Tibial nerve (tissue), 4 donors: ENCODE results near the gene BRI3BP. TPM values are rescaled to one million over a fixed set of nuclear protein-coding genes. Genes with fewer than 3 reads are reported as not detected.

Experiments used
- DNase-seq, 2 donors: peaks; one replicate each; pipeline ENCODE4 v3.0.0-alpha.2; 2019; ENCODE audit warnings: low spot score in 2 of 2
- H3K27ac ChIP-seq, 4 donors: fragments of 200-600 bp; sonication (generic) in 3 of 4; one replicate each; pipeline ENCODE4 v1.5.1; 2017 to 2019; ENCODE audit warnings: mild to moderate bottlenecking in 1 of 4
- H3K27me3 ChIP-seq, 2 donors: fragments of 200-600 bp; sonication (generic) in 1 of 2; one replicate each; pipeline versions ENCODE4 v1.5.1 to v1.6.0; 2017 to 2019
- H3K36me3 ChIP-seq, 3 donors: fragments of 200-600 bp; sonication (generic); one replicate each; pipeline ENCODE4 v1.5.1; 2018 to 2019
- H3K4me1 ChIP-seq, 4 donors: fragments of 200-600 bp; sonication (generic) in 3 of 4; one replicate each; pipeline ENCODE4 v1.5.1; 2017 to 2019
- H3K4me3 ChIP-seq, 4 donors: fragments of 200-600 bp; sonication (generic) in 3 of 4; one replicate each; pipeline ENCODE4 v1.5.1; 2017 to 2019; ENCODE audit warnings: mild to moderate bottlenecking in 1 of 4, moderate library complexity in 1 of 4
- H3K9me3 ChIP-seq, 4 donors: fragments of 200-600 bp; sonication (generic) in 3 of 4; one replicate each; pipeline ENCODE4 v1.5.1; 2017 to 2019
- CTCF ChIP-seq, 5 experiments: fragments of 200-600 bp in 3 of 5; fragments of 450-650 bp in 2 of 5; sonication (generic) in 3 of 5; IDR thresholded peaks; one replicate each; pipeline ENCODE4 v1.5.1; 2016 to 2019; ENCODE audit warnings: antibody characterized with exemption in 5 of 5, mild to moderate bottlenecking in 3 of 5, moderate library complexity in 2 of 5
- EP300 ChIP-seq, 2 donors: sonication (generic); formaldehyde crosslinking; IDR thresholded peaks; one replicate each; pipeline ENCODE4 v1.6.1; 2017; ENCODE audit warnings: antibody characterized with exemption in 2 of 2, mild to moderate bottlenecking in 1 of 2
- POLR2A ChIP-seq, 2 donors: fragments of 450-650 bp; IDR thresholded peaks; one replicate each; pipeline ENCODE4 v1.6.1; 2017; ENCODE audit warnings: antibody characterized with exemption in 2 of 2, mild to moderate bottlenecking in 2 of 2, moderate library complexity in 2 of 2
- WGBS, 2 donors: methylation state at CpG; one replicate each; pipeline ENCODE4 v1.1.5; 2018; 5-methylcytosine and 5-hydroxymethylcytosine counted together
- total RNA-seq, 4 donors: library from RNA; depleted of rRNA; stranded (reverse); fragments of >200 nt; gene quantifications; one replicate each; pipeline ENCODE4 v1.1.0, GENCODE V29; 2016

The BRI3BP gene
- total RNA-seq, 4 donors from 2014 or later: 3.9 to 5.7 (median 4.7) TPM

- TF ChIP-seq POLR2A (IDR thresholded peaks at IDR 0.05): no peak
- TF ChIP-seq EP300 (IDR thresholded peaks at IDR 0.05): no peak
- no peak for TF ChIP-seq CTCF (IDR thresholded peaks at IDR 0.05)
- Histone ChIP-seq H3K36me3 (peaks cover 4 to 100% (median 11%) of the 10 kb centered on the region in 3 donors), H3K4me1 (no peaks in the 10 kb centered on the region), H3K27ac (no peak overlapping the region), H3K4me3 (no peak overlapping the region), H3K9me3 (no peaks in the 10 kb centered on the region), H3K27me3 (no peaks in the 10 kb centered on the region)
- DNase-seq: no peak
- WGBS, 2 donors: 78 to 83% methylated on average over 13 to 14 of the region's 15 CpGs
These were observed 28.5 kb upstream of the BRI3BP start for GRCh38 chr12:124964836-124965462.

- no peaks in the 10 kb centered on the region for H3K9me3 ChIP-seq
- 85 to 91% methylated on average over 17 to 21 of the region's 22 CpGs for WGBS, 2 donors
- H3K27me3 ChIP-seq: no peaks in the 10 kb centered on the region
- H3K4me3 ChIP-seq: no peak overlapping the region
- TF ChIP-seq POLR2A (IDR thresholded peaks at IDR 0.05) (no peak), CTCF (IDR thresholded peaks at IDR 0.05) (no peak), EP300 (IDR thresholded peaks at IDR 0.05) (no peak)
- H3K36me3 ChIP-seq: peaks cover 4 to 100% (median 22%) of the 10 kb centered on the region in 3 donors
- H3K27ac ChIP-seq: no peak overlapping the region
- no peaks in the 10 kb centered on the region for H3K4me1 ChIP-seq
- DNase-seq: no peak
These were observed 26.3 kb upstream of the BRI3BP start for GRCh38 chr12:124967016-124967739.

- no peak overlapping the region for H3K4me3 ChIP-seq
- peaks cover 4 to 98% (median 26%) of the 10 kb centered on the region in 3 donors for H3K36me3 ChIP-seq
- no peaks in the 10 kb centered on the region for H3K27me3 ChIP-seq
- no peaks in the 10 kb centered on the region for H3K4me1 ChIP-seq
- WGBS, 2 donors: 80 to 89% methylated on average over 12 to 15 of the region's 17 CpGs
- no peaks in the 10 kb centered on the region for H3K9me3 ChIP-seq
- TF ChIP-seq CTCF (IDR thresholded peaks at IDR 0.05): no peak
- no peak for TF ChIP-seq POLR2A (IDR thresholded peaks at IDR 0.05)
- TF ChIP-seq EP300 (IDR thresholded peaks at IDR 0.05): no peak
- H3K27ac ChIP-seq: no peak overlapping the region
- DNase-seq: no peak
These were observed 24.8 kb upstream of the BRI3BP start for GRCh38 chr12:124968656-124969055.

GRCh38 chr12:124970647-124971402 is 22.6 kb upstream of the BRI3BP start:
- no peaks in the 10 kb centered on the region for H3K9me3 ChIP-seq
- WGBS, 2 donors: 90 to 92% methylated on average over 20 to 24 of the region's 25 CpGs
- peaks cover 0 to 96% (median 36%) of the 10 kb centered on the region in 3 donors for H3K36me3 ChIP-seq
- H3K4me1 ChIP-seq: no peaks in the 10 kb centered on the region
- H3K27me3 ChIP-seq: no peaks in the 10 kb centered on the region
- no peak for DNase-seq
- H3K4me3 ChIP-seq: no peak overlapping the region
- no peak for TF ChIP-seq EP300 (IDR thresholded peaks at IDR 0.05)
- TF ChIP-seq POLR2A (IDR thresholded peaks at IDR 0.05): no peak
- TF ChIP-seq CTCF (IDR thresholded peaks at IDR 0.05): no peak
- H3K27ac ChIP-seq: no peak overlapping the region
